A172 (cell line): Measurements from ENCODE around the gene SYMPK. TPM values are rescaled to one million over a fixed set of nuclear protein-coding genes. Genes with fewer than 3 reads are reported as not detected.
"Not testable (repeated sequence)": the region's sequence is repeated elsewhere in the genome, so short reads cannot be mapped to it uniquely, and the experiment has no call there.

ENCODE experiments used
- DNase-seq: peaks from one replicate; pipeline ENCODE4 v3.0.0-alpha.2; 2015; ENCODE audit warnings: low spot score
- total RNA-seq: library from RNA; depleted of rRNA; stranded (reverse); fragments of >200 nt; shearing (Covaris generic); gene quantifications from 2 replicates; pipeline ENCODE4 v1.2.3, GENCODE V29; 2014

The SYMPK gene
- total RNA-seq, 1 experiment from 2014 or later, result 25.5 TPM

DNA sequence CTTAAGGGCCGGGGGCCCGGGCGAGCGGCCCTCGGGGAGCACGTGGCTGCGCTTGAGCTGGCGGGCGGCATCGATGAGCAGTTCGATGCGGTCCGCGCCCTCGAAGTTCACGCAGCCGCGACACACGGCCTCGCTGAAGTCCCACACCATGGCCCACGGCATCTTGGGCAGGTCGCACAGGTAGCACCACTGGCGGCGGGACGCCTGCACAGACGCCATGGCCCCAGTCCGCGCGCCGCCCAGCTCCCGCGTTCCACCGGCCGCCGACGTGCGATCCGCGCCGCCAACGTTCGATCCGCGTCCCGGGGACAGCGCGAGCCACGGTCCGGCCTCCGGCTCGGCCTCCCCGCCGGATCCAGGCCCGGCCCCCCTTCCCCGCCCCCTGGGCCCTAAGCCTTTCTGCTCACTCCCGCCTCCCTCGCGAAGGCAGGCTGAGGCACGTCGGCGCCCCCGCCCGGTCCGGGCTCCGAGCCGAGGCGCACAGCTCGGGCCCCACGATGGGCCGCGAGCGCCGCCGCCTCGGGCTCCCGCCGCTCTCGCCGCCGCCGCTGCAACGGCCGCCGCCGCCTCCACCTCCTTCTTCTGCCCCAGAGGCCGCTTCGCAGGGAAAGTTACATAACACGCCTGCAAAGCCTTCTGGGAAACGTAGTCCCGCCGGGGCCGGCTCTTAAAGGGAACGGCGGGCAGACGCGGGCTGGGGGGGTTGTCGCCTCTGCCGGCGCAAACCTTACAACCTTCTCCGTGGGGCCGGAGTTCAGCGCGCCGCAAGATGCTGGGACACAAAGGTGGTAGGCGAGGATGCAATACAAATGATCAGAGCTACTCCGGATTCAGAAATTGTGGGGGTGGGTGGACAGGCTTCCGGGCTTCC lies 22.8 kb upstream of the SYMPK start, which contains the start of gene IRF2BP1:
Gene IRF2BP1, minus strand, starts transcription at position 586 of the 871 bp plus-strand sequence. Its CDS starts 367 bp downstream, at position 219.
- peak; percentile 68 for DNase-seq

DNA sequence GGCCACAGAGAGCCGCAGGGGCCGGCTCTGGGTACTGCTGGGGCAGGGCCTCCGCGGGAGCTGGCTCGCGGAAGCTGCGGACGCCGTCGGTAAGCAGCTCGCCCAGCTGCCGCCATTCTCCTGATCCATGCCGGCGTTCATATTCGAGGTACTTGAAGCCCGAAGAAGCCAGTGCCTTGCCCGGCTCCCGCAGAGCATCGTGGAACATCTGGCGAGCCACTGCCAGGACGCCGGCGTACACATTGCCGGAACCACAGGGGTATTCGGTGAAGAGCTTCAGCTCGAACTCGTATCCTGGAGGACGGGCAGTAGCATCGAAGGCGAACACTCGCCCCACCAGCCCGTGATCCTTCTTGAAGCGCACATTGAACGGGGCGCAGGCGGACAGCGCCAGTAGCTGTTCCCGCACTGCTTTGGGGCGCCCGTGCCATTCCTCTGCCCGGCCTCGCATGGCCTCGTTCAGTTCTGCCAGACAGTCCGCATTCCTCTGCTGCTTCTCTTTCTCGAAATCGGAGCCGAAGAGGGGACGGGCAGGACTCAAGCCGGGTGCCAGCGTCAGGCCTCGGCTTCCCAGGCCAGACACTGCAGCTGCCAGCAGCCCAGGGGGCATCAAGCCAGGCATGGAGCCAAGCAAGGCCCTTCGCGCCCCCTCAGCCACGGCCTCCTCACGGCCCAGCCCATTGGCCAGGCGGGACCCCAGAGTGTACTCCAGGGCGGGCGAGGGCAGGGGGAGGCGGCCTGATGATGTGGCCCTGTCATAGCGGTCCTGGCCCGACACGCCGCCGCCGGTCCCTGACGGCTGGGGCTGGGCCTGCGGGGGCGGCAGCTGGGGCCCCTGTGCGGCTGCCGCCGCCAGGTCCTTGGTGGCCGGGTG lies 22.0 kb upstream of the SYMPK start:
- DNase-seq, result no peak

DNA sequence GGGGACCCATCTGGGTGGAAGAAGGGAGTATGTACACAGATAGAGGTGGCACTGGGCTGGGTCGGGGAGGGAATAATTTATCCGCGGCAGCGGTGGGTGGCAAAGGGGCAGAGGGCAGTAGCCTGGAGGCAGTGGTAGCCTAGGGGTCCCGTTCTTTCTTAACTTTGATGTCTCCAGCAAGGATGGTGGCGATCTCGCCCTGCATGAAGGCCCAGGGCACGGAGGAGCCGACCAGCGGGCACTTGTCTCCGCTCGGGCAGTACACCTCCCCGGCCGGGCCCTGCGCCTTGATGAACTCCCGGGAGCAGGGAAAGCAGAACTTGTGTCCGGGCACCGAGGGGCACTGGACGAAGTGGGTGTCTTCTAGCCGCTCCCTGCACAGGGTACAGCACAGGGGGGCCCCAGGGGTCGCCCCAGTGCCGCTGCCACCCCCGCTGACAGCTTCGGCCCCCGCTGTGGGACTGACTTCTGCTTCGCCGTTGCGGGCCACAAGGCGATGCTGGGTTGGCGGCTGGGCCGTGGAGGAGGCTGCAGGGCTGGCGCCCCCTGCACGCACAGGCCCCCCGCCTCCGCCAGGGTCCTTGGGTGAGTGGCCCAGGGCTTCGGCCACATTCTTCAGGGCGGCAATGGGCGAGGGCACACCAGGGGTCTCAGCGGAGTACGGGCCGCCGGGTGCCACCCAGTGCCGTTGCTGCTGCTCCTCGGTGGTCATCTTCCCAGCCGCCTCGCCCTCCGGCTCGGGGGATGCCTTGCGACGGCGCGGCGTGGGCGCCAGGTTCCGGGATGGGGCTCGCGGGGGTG lies 21.1 kb upstream of the SYMPK start:
- no peak for DNase-seq

DNA sequence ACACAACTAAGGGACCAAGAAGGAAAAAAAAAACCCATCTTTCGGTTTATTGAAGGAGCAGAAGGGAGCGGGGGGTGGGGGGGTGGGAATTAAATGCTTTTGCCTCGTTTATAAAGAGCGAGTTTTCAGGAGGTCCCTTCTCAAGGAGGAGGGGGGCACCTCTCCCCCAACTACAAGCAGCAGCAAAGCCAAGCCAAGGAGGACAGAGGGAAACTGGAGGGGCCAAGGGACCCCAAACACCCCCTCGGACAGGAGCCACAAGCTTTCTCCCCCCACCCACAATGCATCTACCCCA lies 20.6 kb upstream of the SYMPK start:
- DNase-seq, result no peak

DNA sequence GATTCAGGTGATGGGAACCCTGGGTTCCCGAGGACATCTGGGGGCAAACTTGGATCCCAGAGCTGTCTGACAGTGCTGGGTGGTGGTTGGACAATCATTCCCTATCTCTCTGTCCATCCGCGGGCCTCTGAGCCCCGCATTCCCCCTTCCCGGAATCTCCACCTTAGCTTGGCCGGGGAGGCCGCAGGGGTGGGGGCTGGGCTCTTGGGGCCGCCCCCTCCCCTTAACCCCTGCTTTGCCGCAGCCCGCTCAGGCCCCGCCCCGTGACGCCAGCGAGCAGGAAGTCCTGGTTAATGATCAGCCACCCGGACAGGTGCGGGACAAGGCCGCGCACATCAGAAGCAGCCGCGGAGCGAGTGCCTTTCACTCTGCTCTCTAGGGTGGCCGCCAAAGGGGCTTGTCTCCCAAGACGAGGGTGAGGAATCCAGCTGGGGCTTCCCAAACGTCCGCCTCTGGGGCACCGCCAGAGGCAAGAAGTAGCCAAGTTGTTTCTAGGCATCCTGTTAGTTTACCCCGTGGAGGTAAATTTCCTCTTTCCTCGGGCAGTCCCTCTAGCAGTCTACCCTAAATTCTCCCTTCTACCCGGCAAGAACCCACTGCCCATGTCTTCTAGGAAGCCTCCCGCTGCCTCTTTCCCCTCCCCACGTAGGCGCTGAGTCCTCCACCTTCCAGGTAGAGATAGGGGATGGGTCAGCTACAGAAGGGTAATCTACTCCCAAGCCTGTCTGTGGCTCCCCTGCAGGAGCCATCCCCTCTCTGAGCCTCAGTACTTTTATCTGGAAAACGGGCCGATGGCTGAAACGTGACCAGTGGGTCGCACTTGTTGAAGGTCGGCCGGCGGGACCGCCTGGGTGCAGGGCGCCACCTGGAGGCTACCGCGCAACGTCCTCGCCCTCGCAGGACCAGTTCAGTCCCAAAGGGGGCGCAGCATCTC lies 20.0 kb upstream of the SYMPK start:
- no peak for DNase-seq

DNA sequence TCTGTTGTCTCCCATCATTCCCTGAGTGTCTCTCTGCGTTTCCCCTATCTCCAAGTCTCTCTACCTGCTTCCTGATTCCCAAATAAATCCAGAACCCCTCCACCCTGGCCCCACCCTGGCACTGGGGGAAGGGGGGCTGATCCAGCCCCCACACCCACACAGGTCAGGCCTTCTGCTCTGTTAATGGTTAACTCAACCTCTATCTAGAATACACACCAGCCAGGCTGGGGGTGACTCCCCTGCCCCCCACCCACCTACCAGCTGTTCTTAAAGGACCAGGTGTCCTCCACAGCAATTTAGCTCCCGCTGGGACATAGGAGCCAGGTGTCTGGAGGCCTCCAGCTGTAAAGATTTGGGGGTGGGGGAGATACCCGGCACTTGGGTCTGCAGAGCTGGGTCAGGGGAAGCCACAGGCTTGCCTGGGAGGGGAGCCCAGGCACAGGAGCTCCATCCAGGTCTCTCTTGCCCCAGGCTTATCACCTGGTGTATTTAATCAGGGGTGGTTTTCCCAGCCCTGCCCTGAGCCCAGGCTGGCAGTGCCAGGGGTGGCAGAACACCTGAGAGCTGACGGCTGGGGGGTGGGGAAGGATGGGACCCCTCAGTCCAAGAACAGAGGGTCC lies 19.1 kb upstream of the SYMPK start:
- no peak for DNase-seq

DNA sequence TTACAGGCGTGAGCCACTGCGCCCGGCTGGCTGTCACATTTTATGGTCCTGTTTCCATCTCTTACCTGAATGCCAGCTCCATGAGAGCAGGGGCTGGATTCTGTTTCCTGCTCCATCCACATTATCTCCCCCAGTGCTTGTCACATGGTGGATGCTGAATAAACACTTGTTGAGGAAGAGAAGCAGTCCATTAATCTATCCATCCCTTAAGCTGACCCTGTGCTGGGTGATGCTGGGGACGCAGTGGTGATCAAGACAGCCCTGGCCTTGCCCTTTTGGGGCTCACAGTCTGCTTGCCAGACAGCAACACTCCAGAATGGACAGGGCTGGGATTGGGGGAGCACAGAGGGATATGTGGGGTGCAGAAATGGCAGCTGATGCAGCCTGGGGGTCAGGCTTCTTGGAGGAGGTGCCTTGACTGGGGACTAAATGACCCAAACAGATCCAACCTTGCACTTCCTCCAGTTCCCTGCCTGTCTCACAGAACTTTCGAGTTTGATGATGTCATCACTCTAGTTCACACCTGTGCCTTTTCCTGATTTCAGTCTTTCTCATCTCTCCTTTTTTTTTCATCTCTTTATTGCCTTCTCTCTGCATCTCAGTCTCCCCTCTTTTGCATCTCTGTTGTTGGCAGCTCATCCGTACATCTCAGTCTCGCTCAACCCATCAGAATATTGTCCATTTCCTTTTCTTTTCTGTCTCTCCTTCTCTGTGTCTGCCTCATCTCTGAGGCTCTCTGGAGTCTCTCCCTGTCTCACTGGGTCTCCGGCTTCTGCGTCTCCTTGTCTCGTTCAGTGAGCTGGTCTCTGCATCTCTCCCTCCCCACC lies 18.3 kb upstream of the SYMPK start:
- no peak for DNase-seq

DNA sequence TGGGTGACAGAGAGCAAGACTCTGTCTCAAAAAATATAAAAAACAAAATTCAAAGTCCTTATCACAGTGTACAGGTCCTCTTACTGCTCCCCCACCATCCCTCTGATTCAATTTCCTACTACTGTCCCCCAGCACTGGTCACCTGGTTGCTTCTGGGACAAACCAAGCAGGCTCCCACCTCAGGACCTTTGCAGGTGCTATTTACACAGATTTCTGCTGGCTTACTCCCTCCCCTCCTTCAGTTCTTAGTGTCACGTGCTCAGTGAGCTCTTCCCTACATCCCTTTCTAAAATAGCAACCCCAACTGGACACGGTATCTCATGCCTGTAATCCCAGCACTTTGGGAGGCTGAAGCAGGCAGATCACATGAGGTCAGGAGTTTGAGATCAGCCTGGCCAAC lies 17.0 kb upstream of the SYMPK start:
- no peak for DNase-seq

DNA sequence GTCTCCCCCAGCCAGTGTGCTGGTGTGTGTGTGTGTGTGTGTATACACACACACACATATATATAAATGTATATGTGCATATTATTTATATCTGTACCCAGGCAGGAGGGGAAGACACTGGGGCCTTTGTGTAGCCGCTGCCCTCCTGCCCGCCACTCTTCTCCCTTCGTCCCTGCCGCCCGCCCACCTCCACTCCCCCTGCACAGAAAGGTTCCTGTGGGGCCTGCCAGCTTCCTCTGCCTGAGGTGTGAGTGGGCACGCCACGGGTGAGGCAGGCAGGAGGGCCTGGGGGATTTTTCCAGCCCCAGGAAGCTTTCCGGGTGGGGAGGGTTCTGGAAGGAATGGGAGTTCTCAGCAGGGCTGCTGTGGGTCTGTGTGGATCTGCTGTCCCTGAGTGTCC lies 16.1 kb upstream of the SYMPK start:
- DNase-seq, result no peak

DNA sequence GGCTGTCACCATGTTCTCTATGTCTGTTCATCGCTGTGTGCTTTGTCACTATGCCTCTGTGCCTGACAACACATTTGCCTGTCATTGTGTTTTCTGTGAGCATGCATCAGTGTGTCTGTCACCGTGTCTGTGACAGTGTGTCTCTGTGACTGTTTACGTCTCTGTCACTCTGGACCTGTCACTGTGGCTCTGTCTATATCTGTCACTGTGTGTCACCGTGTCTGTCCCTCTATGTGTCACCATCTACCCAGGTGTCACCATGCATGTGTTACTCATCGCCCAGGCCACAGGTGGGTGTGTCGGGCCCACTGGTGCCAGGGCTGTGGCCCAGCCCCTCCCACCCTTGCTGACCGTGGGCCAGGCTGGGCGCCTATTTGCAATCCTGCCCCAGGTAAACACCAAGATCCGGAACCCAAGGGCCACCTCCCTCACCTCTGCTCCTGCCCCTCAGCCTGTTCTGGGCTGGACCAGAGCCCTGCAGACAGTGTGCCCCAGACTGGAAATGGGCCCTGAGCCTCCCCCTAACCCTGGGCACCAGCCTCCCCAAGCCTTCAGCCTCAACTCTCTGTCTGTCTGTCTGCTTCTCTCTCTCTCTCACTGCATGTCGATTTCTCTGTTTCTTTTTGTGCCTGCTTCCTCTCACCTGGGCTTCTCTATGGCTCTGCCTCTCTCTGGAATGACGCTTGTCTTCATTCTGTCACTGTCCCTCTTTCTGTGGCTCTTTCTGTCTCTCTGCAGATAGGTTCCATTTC lies 15.3 kb upstream of the SYMPK start:
- DNase-seq, result no peak

DNA sequence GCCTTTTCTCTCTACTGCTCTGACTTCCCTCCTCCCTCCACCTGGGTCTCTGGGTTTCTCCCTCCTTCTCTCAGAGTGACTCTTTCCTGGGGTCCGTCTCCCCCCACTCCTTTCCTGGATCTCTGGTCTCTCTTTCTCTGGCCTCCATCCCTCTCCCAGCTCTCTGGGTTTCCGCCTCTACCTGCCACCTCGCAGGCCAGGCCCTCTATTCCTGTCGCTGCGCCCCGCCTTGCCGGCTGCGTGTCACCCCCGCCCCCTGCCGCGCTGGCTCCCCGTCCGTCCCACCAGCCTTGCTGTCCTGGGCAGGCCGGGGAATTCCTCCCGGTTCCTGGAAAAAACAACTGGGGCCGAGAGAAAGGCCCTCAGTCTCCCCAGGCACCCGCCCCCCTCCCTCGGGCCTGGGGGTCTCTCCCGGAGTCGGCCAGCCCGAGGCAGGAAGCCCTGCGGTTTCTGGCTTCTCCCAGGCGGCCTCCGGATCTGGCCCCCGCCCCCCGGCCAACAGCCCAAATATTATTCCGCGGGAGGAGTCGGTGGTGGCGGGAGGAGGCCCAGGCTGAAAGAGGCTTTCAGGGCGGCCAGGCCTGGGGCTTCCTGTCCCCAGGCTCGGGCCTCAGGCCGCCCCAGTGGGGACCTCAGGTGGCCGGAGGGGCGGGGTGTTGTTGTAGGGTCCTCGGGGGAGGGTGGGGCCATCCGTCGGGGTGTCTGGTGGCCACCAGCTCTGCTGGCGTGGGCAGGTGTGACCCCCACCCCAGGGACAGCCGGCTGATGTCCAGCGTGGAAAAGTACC lies 13.7 kb upstream of the SYMPK start:
- DNase-seq, result no peak

DNA sequence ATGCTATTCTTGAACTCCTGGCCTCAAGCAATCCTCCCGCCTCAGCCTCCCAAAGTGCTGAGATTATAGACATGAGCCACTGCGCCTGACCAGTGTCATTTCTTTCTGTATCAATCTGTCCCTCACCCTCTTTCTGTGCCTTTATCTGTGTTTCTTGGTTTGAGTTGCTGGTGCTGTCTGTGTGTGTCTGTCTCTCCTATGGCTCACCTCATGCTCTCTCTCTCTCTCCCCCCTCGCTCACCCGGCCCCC lies 13.1 kb upstream of the SYMPK start:
- DNase-seq, result no peak

DNA sequence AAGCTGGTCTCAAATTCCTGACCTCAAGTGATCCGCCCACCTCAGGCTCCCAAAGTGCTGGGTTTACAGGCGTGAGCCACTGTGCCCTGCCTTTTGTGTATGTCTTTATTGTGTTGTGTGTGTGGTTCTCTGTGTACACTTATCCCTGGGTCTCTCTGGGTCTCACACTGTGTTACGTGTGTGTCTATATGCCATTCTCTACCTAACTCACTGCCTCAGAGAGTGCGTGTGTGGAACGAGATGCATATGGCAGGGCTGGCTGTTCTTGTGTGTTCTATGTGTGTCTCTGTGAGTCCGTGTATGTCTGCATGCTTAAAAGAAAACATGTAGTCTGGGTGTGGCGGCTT lies 11.6 kb upstream of the SYMPK start:
- no peak for DNase-seq

DNA sequence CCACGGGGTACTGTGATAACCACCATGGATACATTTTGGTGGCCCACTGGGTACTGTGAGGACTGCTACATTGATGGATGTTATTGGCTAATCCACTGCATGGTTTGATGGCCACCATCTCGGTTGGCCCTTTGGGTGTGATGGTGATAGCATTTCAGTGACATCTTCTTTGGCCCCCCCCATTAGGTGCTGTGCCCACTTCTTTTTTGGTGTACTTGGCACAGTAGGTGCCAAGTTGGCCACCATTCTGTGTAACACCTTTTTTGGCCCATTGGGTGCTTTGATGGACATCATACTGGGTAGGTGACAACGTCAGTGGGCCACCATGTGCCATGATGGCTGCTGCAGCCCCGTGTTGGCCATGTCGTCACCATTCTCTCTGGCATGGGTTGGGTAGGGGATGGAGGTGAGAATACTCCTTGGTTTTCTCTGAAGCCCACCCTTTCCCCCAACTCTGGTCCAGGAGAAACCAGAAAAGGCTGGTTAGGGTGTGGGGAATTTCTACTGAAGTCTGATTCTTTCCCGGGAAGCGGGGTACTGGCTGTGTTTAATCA lies 10.3 kb upstream of the SYMPK start:
- no peak for DNase-seq

DNA sequence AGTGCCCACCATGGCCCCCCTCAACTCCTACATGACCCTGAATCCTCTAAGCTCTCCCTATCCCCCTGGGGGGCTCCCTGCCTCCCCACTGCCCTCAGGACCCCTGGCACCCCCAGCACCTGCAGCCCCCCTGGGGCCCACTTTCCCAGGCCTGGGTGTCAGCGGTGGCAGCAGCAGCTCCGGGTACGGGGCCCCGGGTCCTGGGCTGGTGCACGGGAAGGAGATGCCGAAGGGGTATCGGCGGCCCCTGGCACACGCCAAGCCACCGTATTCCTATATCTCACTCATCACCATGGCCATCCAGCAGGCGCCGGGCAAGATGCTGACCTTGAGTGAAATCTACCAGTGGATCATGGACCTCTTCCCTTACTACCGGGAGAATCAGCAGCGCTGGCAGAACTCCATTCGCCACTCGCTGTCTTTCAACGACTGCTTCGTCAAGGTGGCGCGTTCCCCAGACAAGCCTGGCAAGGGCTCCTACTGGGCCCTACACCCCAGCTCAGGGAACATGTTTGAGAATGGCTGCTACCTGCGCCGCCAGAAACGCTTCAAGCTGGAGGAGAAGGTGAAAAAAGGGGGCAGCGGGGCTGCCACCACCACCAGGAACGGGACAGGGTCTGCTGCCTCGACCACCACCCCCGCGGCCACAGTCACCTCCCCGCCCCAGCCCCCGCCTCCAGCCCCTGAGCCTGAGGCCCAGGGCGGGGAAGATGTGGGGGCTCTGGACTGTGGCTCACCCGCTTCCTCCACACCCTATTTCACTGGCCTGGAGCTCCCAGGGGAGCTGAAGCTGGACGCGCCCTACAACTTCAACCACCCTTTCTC lies 9.4 kb upstream of the SYMPK start:
- no peak for DNase-seq

DNA sequence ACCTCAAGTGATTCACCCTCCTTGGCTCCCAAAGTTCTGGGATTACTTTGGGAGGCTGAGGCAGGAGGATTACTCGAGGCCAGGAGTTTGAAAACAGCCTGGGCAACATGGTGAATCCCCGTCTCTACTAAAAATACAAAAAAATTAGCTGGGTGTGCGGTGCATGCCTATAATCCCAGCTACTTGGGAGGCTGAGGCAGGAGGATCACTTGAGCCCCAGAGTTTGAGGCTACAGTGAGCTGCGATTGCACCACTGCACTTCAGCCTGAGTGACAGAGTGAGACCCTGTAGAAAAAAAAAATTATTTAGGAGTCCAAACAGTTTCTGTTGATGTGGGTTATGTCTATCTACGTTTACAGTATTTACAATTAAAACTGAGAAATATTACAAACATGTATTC lies 7.9 kb upstream of the SYMPK start:
- no peak for DNase-seq

DNA sequence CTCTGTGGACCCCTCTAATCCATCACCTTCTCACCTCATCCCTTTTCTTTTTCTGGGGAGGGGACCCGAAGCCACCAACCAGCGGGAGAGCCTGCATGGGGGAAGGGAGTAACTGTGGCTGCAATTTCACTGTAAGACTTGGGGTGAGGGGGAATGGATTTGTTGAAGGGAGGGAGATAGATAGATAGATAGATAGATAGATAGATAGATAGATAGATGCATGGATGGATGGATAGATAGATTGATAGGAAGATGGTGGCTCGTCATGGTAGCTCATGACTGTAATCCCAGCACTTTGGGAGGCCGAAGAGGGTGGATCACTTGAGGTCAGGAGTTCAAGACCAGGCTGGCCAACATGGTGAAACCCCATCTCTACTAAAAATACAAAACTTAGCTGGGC lies 4.3 kb upstream of the SYMPK start:
- not testable (repeated sequence) for DNase-seq
